Keratinocyte (primary cell): Measurements from ENCODE around the gene ZNF777. TPM values are rescaled to one million over a fixed set of nuclear protein-coding genes. Genes with fewer than 3 reads are reported as not detected.

Source experiments
- DNase-seq: peaks from one replicate; pipeline ENCODE4 v3.0.0-alpha.2; 2011; ENCODE audit warnings: low read depth, missing footprints, low spot score
- FAIRE-seq: peaks from 2 replicates; lab custom pipeline; 2011; peaks lifted over from hg19 to GRCh38; lab: Jason Lieb, UNC
- H2AFZ ChIP-seq: 2 replicates; pipeline ENCODE4 v1.6.0; 2012; ENCODE audit warnings: low read length, control low read depth, inconsistent platforms; ENCODE audit not compliant: control insufficient read depth
- H3K27ac ChIP-seq: 2 replicates; pipeline ENCODE4 v1.5.1; 2011; ENCODE audit warnings: low read length; ENCODE audit not compliant: control insufficient read depth, insufficient read depth
- H3K27me3 ChIP-seq: 3 replicates; pipeline ENCODE4 v1.6.0; 2011; ENCODE audit warnings: low read length; ENCODE audit not compliant: control insufficient read depth, insufficient read depth; ENCODE audit errors: extremely low read depth
- H3K36me3 ChIP-seq, 2 experiments: 2 replicates in 1 of 2; 3 replicates in 1 of 2; pipeline ENCODE4 v1.5.1; 2011; ENCODE audit warnings: low read length in 2 of 2, mild to moderate bottlenecking in 1 of 2; ENCODE audit not compliant: control insufficient read depth in 2 of 2, insufficient read depth in 2 of 2; ENCODE audit errors: extremely low read depth in 1 of 2
- H3K4me1 ChIP-seq: 3 replicates; pipeline ENCODE4 v1.5.1; 2011; ENCODE audit warnings: low read length; ENCODE audit not compliant: control insufficient read depth, insufficient read depth; ENCODE audit errors: extremely low read depth
- H3K4me2 ChIP-seq: 3 replicates; pipeline ENCODE4 v1.6.0; 2011; ENCODE audit warnings: low read depth, low read length; ENCODE audit not compliant: control insufficient read depth, insufficient read depth; ENCODE audit errors: extremely low read depth
- H3K4me3 ChIP-seq, 3 experiments: fragments of 200-600 bp in 1 of 3; sonication (generic) in 1 of 3; 2 replicates in 2 of 3; 3 replicates in 1 of 3; pipeline ENCODE4 v1.5.1; 2011 to 2016; ENCODE audit warnings: low read length in 3 of 3, mild to moderate bottlenecking in 3 of 3, control low read depth in 2 of 3, inconsistent platforms in 1 of 3, low read depth in 1 of 3, mixed read lengths in 1 of 3, mixed run types in 1 of 3, moderate library complexity in 1 of 3; ENCODE audit not compliant: control insufficient read depth in 2 of 3, insufficient read depth in 2 of 3; ENCODE audit errors: extremely low read depth in 1 of 3
- H3K79me2 ChIP-seq: 2 replicates; pipeline ENCODE4 v1.6.0; 2012; ENCODE audit warnings: low read length; ENCODE audit not compliant: control insufficient read depth, insufficient read depth
- H3K9ac ChIP-seq: 3 replicates; pipeline ENCODE4 v1.6.0; 2011; ENCODE audit warnings: low read length; ENCODE audit not compliant: control insufficient read depth, insufficient read depth; ENCODE audit errors: extremely low read depth
- H3K9me1 ChIP-seq: 3 replicates; pipeline ENCODE4 v1.6.0; 2011; ENCODE audit warnings: low read length; ENCODE audit not compliant: control insufficient read depth, insufficient read depth; ENCODE audit errors: extremely low read depth
- H3K9me3 ChIP-seq: 2 replicates; pipeline ENCODE4 v1.5.1; 2012; ENCODE audit warnings: low read depth, low read length; ENCODE audit not compliant: control insufficient read depth
- H4K20me1 ChIP-seq: 3 replicates; pipeline ENCODE4 v1.6.0; 2011; ENCODE audit warnings: low read length; ENCODE audit not compliant: control insufficient read depth, insufficient read depth; ENCODE audit errors: extremely low read depth
- CTCF ChIP-seq, 3 experiments: IDR thresholded peaks in 1 of 3; conservative IDR thresholded peaks in 1 of 3; optimal IDR thresholded peaks in 1 of 3; 2 replicates in 2 of 3; 3 replicates in 1 of 3; pipeline versions ENCODE3 to v1.5.1; 2011; ENCODE audit warnings: low read length in 3 of 3, mild to moderate bottlenecking in 3 of 3, moderate library complexity in 2 of 3, control low read depth in 1 of 3, inconsistent platforms in 1 of 3; ENCODE audit not compliant: insufficient read depth in 2 of 3; ENCODE audit errors: extremely low read depth in 1 of 3
- EZH2 ChIP-seq: IDR thresholded peaks from one replicate; pipeline ENCODE4 v1.6.1; 2012; ENCODE audit warnings: inconsistent platforms, mild to moderate bottlenecking, low read length, moderate library complexity
- dilution Hi-C: fragments of 300-500 bp; cut with MboI; formaldehyde crosslinking; loops from one replicate; pipeline ENCODE4 v1.7.0; 2020; ENCODE audit warnings: low sequenced_read_pairs; ENCODE audit not compliant: extremely low pct_ligation_motif_present
- polyA plus RNA-seq, 5 experiments: library from polyadenylated mRNA; depleted of rRNA in 3 of 5; stranded (reverse) in 3 of 5; stranded (forward) in 1 of 5; unstranded in 1 of 5; fragments of >200 nt; gene quantifications; 1 replicate in 1 of 5; 2 replicates in 3 of 5; 3 replicates in 1 of 5; pipeline versions ENCODE4 v1.2.1 to v1.2.3, GENCODE V29; 2011 to 2012; ENCODE audit warnings: missing spikeins in 2 of 5, low read depth in 1 of 5, low replicate concordance in 1 of 5

Gene ZNF777
- polyA plus RNA-seq, 1 donor (not counting 4 experiments of a cell fraction or from before 2014, with no cell fraction given) = 4.8 TPM

- TF ChIP-seq EZH2 (no peak), CTCF (optimal IDR thresholded peaks at IDR 0.05 in 1 of 3, IDR thresholded peaks at IDR 0.05 in 1 of 3, conservative IDR thresholded peaks at IDR 0.05 in 1 of 3; ENCODE audit: extremely low read depth in 1 of 3, insufficient read depth in 2 of 3, low read length in 3 of 3) (no peak)
- Histone ChIP-seq H4K20me1 (no peaks in the 10 kb centered on the region), H3K9me1 (no peaks in the 10 kb centered on the region), H3K4me1 (peaks cover 7% of the 10 kb centered on the region), H2AFZ (no peak overlapping the region), H3K36me3 (peaks cover 0 to 4% of the 10 kb centered on the region in 2 experiments), H3K9me3 (no peaks in the 10 kb centered on the region), H3K79me2 (peaks cover 16% of the 10 kb centered on the region), H3K4me2 (no peak overlapping the region), H3K9ac (no peak overlapping the region), H3K27ac (no peak overlapping the region), H3K27me3 (peaks cover 3% of the 10 kb centered on the region), H3K4me3 (no peak overlapping the region)
- no peak for DNase-seq
- dilution Hi-C loops = no loop called here
- FAIRE-seq = no peak
Measured at GRCh38 chr7:149500201-149500600, 39.3 kb upstream of the ZNF777 start.

GRCh38 chr7:149498811-149499210, 37.9 kb upstream of the ZNF777 start:
- FAIRE-seq = no peak
- Histone ChIP-seq H3K36me3 (peaks cover 0 to 4% of the 10 kb centered on the region in 2 experiments), H3K9me3 (no peaks in the 10 kb centered on the region)

More at GRCh38 chr7:149498811-149499210, 37.9 kb upstream of the ZNF777 start:
- no peaks in the 10 kb centered on the region for H3K9me1 ChIP-seq
- peaks cover 7% of the 10 kb centered on the region for H3K4me1 ChIP-seq
- no peak overlapping the region for H3K4me2 ChIP-seq
- H3K9ac ChIP-seq = no peak overlapping the region
- H2AFZ ChIP-seq = no peak overlapping the region
- no peak overlapping the region for H3K4me3 ChIP-seq
- H3K27ac ChIP-seq = no peak overlapping the region
- peaks cover 27% of the 10 kb centered on the region for H3K79me2 ChIP-seq
- dilution Hi-C loops = no loop called here
- no peak for TF ChIP-seq EZH2
- no peak for TF ChIP-seq CTCF (optimal IDR thresholded peaks at IDR 0.05 in 1 of 3, IDR thresholded peaks at IDR 0.05 in 1 of 3, conservative IDR thresholded peaks at IDR 0.05 in 1 of 3; ENCODE audit: extremely low read depth in 1 of 3, insufficient read depth in 2 of 3, low read length in 3 of 3)
- H4K20me1 ChIP-seq = no peaks in the 10 kb centered on the region
- no peak for DNase-seq
- peaks cover 3% of the 10 kb centered on the region for H3K27me3 ChIP-seq
